BJ (cell line): ENCODE results near the gene SLC66A1. TPM values are rescaled to one million over a fixed set of nuclear protein-coding genes. Genes with fewer than 3 reads are reported as not detected.

ENCODE experiments used
- CTCF ChIA-PET: fragments of 350-600 bp; formaldehyde crosslinking; extraction: SDS; loops from one replicate; lab custom pipeline; 2021; ENCODE audit warnings: antibody characterized with exemption, inconsistent platforms; lab: Yijun Ruan, JAX
- POLR2A ChIA-PET: fragments of 300-600 bp; sonication (Branson Sonifier 250); formaldehyde crosslinking; extraction: SDS; loops from one replicate; lab custom pipeline; 2021; ENCODE audit warnings: antibody characterized with exemption; lab: Charles Lee
- DNase-seq: peaks from one replicate; pipeline ENCODE4 v3.0.0-alpha.2; 2011; ENCODE audit warnings: low read depth
- H3K27me3 ChIP-seq: 2 replicates; pipeline ENCODE4 v1.6.0; 2011; ENCODE audit warnings: low read length; ENCODE audit not compliant: control insufficient read depth, insufficient read depth
- H3K36me3 ChIP-seq: 2 replicates; pipeline ENCODE4 v1.5.1; 2011; ENCODE audit warnings: low read length; ENCODE audit not compliant: control insufficient read depth, insufficient read depth
- H3K4me3 ChIP-seq: 2 replicates; pipeline ENCODE4 v1.5.1; 2011; ENCODE audit warnings: low read depth, mild to moderate bottlenecking, control low read depth, low read length
- polyA plus RNA-seq: library from polyadenylated mRNA; depleted of rRNA; stranded (reverse); fragments of >200 nt; gene quantifications from 2 replicates; pipeline ENCODE4 v1.2.3, GENCODE V29; 2011
- TF ChIP-seq, protein P1 (sequence below): IDR thresholded peaks from 2 replicates; pipeline ENCODE4 v1.5.1; 2011; ENCODE audit warnings: low read depth, mild to moderate bottlenecking, control low read depth, inconsistent platforms, low read length, moderate library complexity; ENCODE audit not compliant: insufficient read depth

The SLC66A1 gene
- polyA plus RNA-seq, 1 experiment, result 17.7 TPM

GRCh38 chr1:19374083-19374801 is 62.1 kb downstream of the SLC66A1 start:
- H3K36me3 ChIP-seq, result peaks cover 26% of the 10 kb centered on the region
- no peak overlapping the region for H3K4me3 ChIP-seq
- CTCF ChIA-PET, result interaction anchor here (0.6 to 4.5 kb wide), 15 partner anchors 8 to 283 kb away, joined by 3 to 37 read pairs (median 3); no protein-coding TSS in a partner anchor
- TF ChIP-seq, protein P1, sequence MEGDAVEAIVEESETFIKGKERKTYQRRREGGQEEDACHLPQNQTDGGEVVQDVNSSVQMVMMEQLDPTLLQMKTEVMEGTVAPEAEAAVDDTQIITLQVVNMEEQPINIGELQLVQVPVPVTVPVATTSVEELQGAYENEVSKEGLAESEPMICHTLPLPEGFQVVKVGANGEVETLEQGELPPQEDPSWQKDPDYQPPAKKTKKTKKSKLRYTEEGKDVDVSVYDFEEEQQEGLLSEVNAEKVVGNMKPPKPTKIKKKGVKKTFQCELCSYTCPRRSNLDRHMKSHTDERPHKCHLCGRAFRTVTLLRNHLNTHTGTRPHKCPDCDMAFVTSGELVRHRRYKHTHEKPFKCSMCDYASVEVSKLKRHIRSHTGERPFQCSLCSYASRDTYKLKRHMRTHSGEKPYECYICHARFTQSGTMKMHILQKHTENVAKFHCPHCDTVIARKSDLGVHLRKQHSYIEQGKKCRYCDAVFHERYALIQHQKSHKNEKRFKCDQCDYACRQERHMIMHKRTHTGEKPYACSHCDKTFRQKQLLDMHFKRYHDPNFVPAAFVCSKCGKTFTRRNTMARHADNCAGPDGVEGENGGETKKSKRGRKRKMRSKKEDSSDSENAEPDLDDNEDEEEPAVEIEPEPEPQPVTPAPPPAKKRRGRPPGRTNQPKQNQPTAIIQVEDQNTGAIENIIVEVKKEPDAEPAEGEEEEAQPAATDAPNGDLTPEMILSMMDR, result peak; percentile 57
- POLR2A ChIA-PET, result no interaction called here
- no peak for DNase-seq
- no peaks in the 10 kb centered on the region for H3K27me3 ChIP-seq

DNA sequence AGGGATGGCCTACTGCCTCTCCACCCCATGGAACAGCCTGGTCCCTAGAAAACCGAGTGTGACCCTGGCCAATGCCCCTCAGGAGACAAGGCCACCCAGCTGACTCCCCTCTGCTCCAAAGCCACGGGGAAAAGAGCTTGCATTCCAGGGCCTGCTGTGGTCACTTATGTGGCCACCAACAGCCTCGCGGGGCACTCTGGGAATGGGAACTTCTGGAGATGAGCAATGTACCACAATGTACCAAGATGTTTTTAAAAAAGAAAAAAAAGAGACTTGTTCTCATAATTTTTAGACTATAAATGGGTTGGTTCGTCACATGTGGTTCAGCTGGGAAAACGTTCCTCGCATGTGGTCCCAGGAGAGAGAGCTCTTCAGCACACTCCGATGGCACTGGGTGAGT is 62.8 kb downstream of the SLC66A1 start:
- Histone ChIP-seq H3K36me3 (peaks cover 27% of the 10 kb centered on the region), H3K27me3 (no peaks in the 10 kb centered on the region), H3K4me3 (no peak overlapping the region)
- ChIA-PET CTCF (interaction anchor here (0.6 to 4.5 kb wide), 9 partner anchors 11 to 274 kb away, joined by 3 to 37 read pairs (median 5); no protein-coding TSS in a partner anchor), POLR2A (interaction anchor here (0.7 kb wide), 1 partner anchor 8 kb away, joined by 3 read pairs; no protein-coding TSS in a partner anchor)
- TF ChIP-seq, protein P1, result no peak
- DNase-seq, result no peak

- Histone ChIP-seq H3K27me3 (no peaks in the 10 kb centered on the region), H3K4me3 (no peak overlapping the region), H3K36me3 (peaks cover 32% of the 10 kb centered on the region)
- CTCF ChIA-PET, result interaction anchor here (1.6 to 4.5 kb wide), 5 partner anchors 10 to 276 kb away, joined by 5 to 37 read pairs (median 10); no protein-coding TSS in a partner anchor
- DNase-seq, result no peak
- TF ChIP-seq, protein P1, result no peak
- POLR2A ChIA-PET, result no interaction called here
Measured at GRCh38 chr1:19375631-19376400, 63.7 kb downstream of the SLC66A1 start.

DNA sequence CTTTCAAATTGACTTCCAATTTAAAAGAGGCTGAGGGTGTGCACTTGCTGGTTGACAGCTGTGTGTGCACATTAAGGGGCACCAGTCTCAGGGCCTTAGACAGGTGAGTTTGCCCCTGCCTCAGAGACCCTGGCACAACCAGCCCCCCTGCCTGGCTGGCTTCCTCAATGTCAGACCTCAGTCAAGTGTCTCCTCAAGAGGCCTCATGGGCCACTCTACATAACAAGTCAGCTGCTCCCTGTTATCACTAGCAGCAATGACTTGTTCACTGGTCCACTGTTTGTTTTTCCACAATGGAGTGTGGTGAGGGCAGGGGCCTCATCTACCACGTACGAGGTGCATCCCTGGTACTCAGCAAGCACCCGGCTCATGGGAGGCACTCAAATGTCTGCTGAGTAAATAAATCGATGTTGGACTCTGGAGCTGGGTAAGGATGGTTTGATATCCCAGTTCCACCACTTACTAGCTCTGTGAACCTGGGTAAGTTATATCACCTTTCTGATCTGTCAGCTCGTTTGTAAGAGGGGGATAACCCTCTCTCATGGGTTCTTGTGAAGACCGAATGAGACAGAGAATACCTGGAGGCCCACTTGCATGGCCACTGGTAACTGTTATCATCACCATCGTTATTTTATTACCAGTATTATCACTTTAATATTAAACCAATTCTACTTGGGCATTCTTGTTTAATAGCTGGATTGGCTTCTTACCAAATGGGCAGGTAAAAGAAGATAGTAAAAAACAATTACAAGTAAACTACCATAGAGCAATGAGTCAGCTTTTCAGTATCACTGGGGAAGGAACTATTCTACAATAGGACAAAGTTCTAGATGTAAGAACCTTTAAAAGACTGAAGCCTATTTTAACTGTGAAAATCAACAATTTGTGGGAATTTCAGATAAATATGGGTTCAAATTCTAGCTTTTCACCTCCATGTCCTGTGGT is 64.6 kb downstream of the SLC66A1 start:
- TF ChIP-seq, protein P1, result no peak
- H3K27me3 ChIP-seq, result no peaks in the 10 kb centered on the region
- no peak for DNase-seq
- ChIA-PET POLR2A (no interaction called here), CTCF (interaction anchor here (0.6 to 4.5 kb wide), 5 partner anchors 9 to 291 kb away, joined by 3 to 37 read pairs (median 3); no protein-coding TSS in a partner anchor)
- H3K36me3 ChIP-seq, result peaks cover 31% of the 10 kb centered on the region
- H3K4me3 ChIP-seq, result no peak overlapping the region
